Measurements from ENCODE around the gene PNPLA7. TPM values are rescaled to one million over a fixed set of nuclear protein-coding genes. Genes with fewer than 3 reads are reported as not detected.

Gene PNPLA7
- total and polyA plus RNA-seq, 2 of the 13 experiments (the other 11 are each of a cell fraction or from before 2014, with no cell fraction given): 0.42 to 1.5 TPM

- TF ChIP-seq PRMT3 (CRISPR knock-in tag; IDR thresholded peaks at IDR 0.05; ENCODE audit: borderline replicate concordance, low read depth) (no peak), ZNF614 (CRISPR knock-in tag; IDR thresholded peaks at IDR 0.05; ENCODE audit: borderline replicate concordance) (peak; percentile 88; the same call in 1 of the 2 replicates), HOXA5 (CRISPR knock-in tag; IDR thresholded peaks at IDR 0.05) (0 out of 2 replicates have a peak, but pooled peaks have one; percentile 38), PCBP1 (IDR thresholded peaks at IDR 0.05; ENCODE audit: borderline replicate concordance, low read depth, low read length) (no peak), FOXC1 (CRISPR knock-in tag; IDR thresholded peaks at IDR 0.05; ENCODE audit: borderline replicate concordance) (peak; percentile 72; the same call in 1 of the 2 replicates), ZBTB46 (CRISPR knock-in tag; IDR thresholded peaks at IDR 0.05; ENCODE audit: borderline replicate concordance) (no peak), ZNF570 (CRISPR knock-in tag; IDR thresholded peaks at IDR 0.05; ENCODE audit: borderline replicate concordance) (no peak), ZNF263 (CRISPR knock-in tag; IDR thresholded peaks at IDR 0.05) (no peak; the same call in none of the 2 replicates), SIX4 (CRISPR knock-in tag; IDR thresholded peaks at IDR 0.05) (0 out of 2 replicates have a peak, but pooled peaks have one; percentile 13), MXD3 (CRISPR knock-in tag; IDR thresholded peaks at IDR 0.05) (peak; percentile 96), ZNF124 (CRISPR knock-in tag; IDR thresholded peaks at IDR 0.05) (no peak), REL (CRISPR knock-in tag; conservative IDR thresholded peaks at IDR 0.05) (no peak), CERS6 (CRISPR knock-in tag; IDR thresholded peaks at IDR 0.05) (0 out of 2 replicates have a peak, but pooled peaks have one; percentile 14), GPN1 (CRISPR knock-in tag; IDR thresholded peaks at IDR 0.05; ENCODE audit: borderline replicate concordance) (no peak), MATR3 (CRISPR knock-in tag; IDR thresholded peaks at IDR 0.05) (0 out of 2 replicates have a peak, but pooled peaks have one; percentile 37), ZNF761 (CRISPR knock-in tag; conservative IDR thresholded peaks at IDR 0.05) (peak; percentile 81; the same call in 1 of the 2 replicates), ZNF644 (CRISPR knock-in tag; IDR thresholded peaks at IDR 0.05; ENCODE audit: low read depth) (no peak), ZNF546 (CRISPR knock-in tag; conservative IDR thresholded peaks at IDR 0.05) (peak; percentile 90; the same call in 1 of the 2 replicates), JUN (CRISPR knock-in tag; IDR thresholded peaks at IDR 0.05) (peak; percentile 54), HNRNPH1 (optimal IDR thresholded peaks at IDR 0.05; ENCODE audit: low read depth, low read length) (no peak), ZNF484 (CRISPR knock-in tag; IDR thresholded peaks at IDR 0.05; ENCODE audit: borderline replicate concordance, low read depth) (no peak), CCAR2 (optimal IDR thresholded peaks at IDR 0.05; ENCODE audit: low read depth, low read length) (no peak)
- TF ChIP-seq, protein P1, sequence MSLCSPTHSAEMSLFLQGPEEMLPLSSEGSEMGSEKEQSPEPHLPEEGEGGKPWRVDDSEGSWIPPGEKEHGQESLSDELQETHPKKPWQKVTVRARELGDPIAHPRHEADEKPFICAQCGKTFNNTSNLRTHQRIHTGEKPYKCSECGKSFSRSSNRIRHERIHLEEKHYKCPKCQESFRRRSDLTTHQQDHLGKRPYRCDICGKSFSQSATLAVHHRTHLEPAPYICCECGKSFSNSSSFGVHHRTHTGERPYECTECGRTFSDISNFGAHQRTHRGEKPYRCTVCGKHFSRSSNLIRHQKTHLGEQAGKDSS (CRISPR knock-in tag; IDR thresholded peaks at IDR 0.05; ENCODE audit: borderline replicate concordance, low read depth): peak; percentile 87; the same call in 1 of the 2 replicates
- TF ChIP-seq, protein P2, sequence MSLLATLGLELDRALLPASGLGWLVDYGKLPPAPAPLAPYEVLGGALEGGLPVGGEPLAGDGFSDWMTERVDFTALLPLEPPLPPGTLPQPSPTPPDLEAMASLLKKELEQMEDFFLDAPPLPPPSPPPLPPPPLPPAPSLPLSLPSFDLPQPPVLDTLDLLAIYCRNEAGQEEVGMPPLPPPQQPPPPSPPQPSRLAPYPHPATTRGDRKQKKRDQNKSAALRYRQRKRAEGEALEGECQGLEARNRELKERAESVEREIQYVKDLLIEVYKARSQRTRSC (CRISPR knock-in tag; IDR thresholded peaks at IDR 0.05; ENCODE audit: low read depth): peak; percentile 83; the same call in 1 of the 2 replicates
Measured at GRCh38 chr9:137454597-137455358, 95.4 kb downstream of the PNPLA7 start (continued).

All from HepG2 (cell line).